Measurements from ENCODE around the gene UMOD.
A peak's percentile ranks its signal among the peaks of the same experiment; 100 is the strongest.

GRCh38 chr16:20300312-20301097, 52.0 kb downstream of the UMOD start:
- TF ChIP-seq CTCF (IDR thresholded peaks at IDR 0.05; ENCODE audit: low read depth, low read length, poor library complexity, severe bottlenecking) (peak; percentile 91), EZH2phosphoT487 (IDR thresholded peaks at IDR 0.05; ENCODE audit: borderline replicate concordance, low read length) (no peak)

All from DOHH2 (cell line).